Muscle layer of duodenum (tissue), 2 donors: Measurements from ENCODE around the gene SCMH1.
A peak's percentile ranks its signal among the peaks of the same experiment; 100 is the strongest.

Experiments used
- H3K27ac ChIP-seq: one replicate; pipeline ENCODE4 v1.7.0; 2013; ENCODE audit warnings: mild to moderate bottlenecking, low read length
- H3K27me3 ChIP-seq: one replicate; pipeline ENCODE4 v1.7.0; 2013; ENCODE audit warnings: low read depth, mild to moderate bottlenecking, control low read depth, low read length
- H3K36me3 ChIP-seq, 2 donors: one replicate each; pipeline ENCODE4 v1.7.0; 2013; ENCODE audit warnings: low read length in 2 of 2, control low read depth in 1 of 2, mild to moderate bottlenecking in 1 of 2; ENCODE audit not compliant: insufficient read depth in 2 of 2, control insufficient read depth in 1 of 2
- H3K4me1 ChIP-seq, 2 donors: one replicate each; pipeline ENCODE4 v1.7.0; 2013; ENCODE audit warnings: low read length in 2 of 2, mild to moderate bottlenecking in 2 of 2, control low read depth in 1 of 2, moderate library complexity in 1 of 2; ENCODE audit not compliant: insufficient read depth in 2 of 2, control insufficient read depth in 1 of 2
- H3K4me3 ChIP-seq, 2 donors: one replicate each; pipeline ENCODE4 v1.7.0; 2013; ENCODE audit warnings: low read length in 2 of 2, low read depth in 1 of 2, mild to moderate bottlenecking in 1 of 2
- H3K9me3 ChIP-seq, 2 donors: one replicate each; pipeline ENCODE4 v1.7.0; 2013; ENCODE audit warnings: low read length in 2 of 2, control low read depth in 1 of 2, mild to moderate bottlenecking in 1 of 2; ENCODE audit not compliant: control insufficient read depth in 1 of 2
- donor health status: healthy.

The SCMH1 gene

GRCh38 chr1:41110286-41110685 lies 131.8 kb downstream of the SCMH1 start:
- H3K4me1 ChIP-seq, result peaks cover 9 to 13% of the 10 kb centered on the region in 2 donors
- no peaks in the 10 kb centered on the region for H3K9me3 ChIP-seq
- H3K27ac ChIP-seq, result peak overlapping the region; percentile 72
- H3K4me3 ChIP-seq, result no peak overlapping the region
- no peaks in the 10 kb centered on the region for H3K27me3 ChIP-seq
- peaks cover 7 to 12% of the 10 kb centered on the region in 2 donors for H3K36me3 ChIP-seq

- peak overlapping the region; percentile 72 for H3K27ac ChIP-seq
- peak overlapping the region in 1 of 2 donors; percentile 21 for H3K4me3 ChIP-seq
- H3K9me3 ChIP-seq, result no peaks in the 10 kb centered on the region
- peaks cover 7 to 12% of the 10 kb centered on the region in 2 donors for H3K36me3 ChIP-seq
- no peaks in the 10 kb centered on the region for H3K27me3 ChIP-seq
- peaks cover 9 to 13% of the 10 kb centered on the region in 2 donors for H3K4me1 ChIP-seq
Observed at GRCh38 chr1:41109310-41110197, 132.6 kb downstream of the SCMH1 start.

GRCh38 chr1:41108696-41109275 lies 133.3 kb downstream of the SCMH1 start:
- peak overlapping the region; percentile 72 for H3K27ac ChIP-seq
- H3K36me3 ChIP-seq, result peaks cover 7 to 12% of the 10 kb centered on the region in 2 donors
- H3K4me1 ChIP-seq, result peaks cover 13 to 16% of the 10 kb centered on the region in 2 donors
- no peaks in the 10 kb centered on the region for H3K27me3 ChIP-seq
- H3K9me3 ChIP-seq, result no peaks in the 10 kb centered on the region
- H3K4me3 ChIP-seq, result peak overlapping the region in 1 of 2 donors; percentile 22

- H3K27me3 ChIP-seq, result no peaks in the 10 kb centered on the region
- no peak overlapping the region for H3K27ac ChIP-seq
- H3K4me3 ChIP-seq, result no peak overlapping the region
- H3K4me1 ChIP-seq, result peaks cover 11 to 20% of the 10 kb centered on the region in 2 donors
- H3K9me3 ChIP-seq, result no peaks in the 10 kb centered on the region
- no peaks in the 10 kb centered on the region for H3K36me3 ChIP-seq
Observed at GRCh38 chr1:41103766-41104165, 138.3 kb downstream of the SCMH1 start.

GRCh38 chr1:41102653-41103052 lies 139.5 kb downstream of the SCMH1 start:
- Histone ChIP-seq H3K4me3 (no peak overlapping the region), H3K9me3 (no peaks in the 10 kb centered on the region), H3K36me3 (no peaks in the 10 kb centered on the region), H3K27ac (peak overlapping the region; percentile 10), H3K27me3 (no peaks in the 10 kb centered on the region), H3K4me1 (peaks cover 11 to 16% of the 10 kb centered on the region in 2 donors)

- H3K27ac ChIP-seq, result peak overlapping the region; percentile 10
- H3K4me3 ChIP-seq, result no peak overlapping the region
- no peaks in the 10 kb centered on the region for H3K36me3 ChIP-seq
- H3K4me1 ChIP-seq, result peaks cover 11 to 16% of the 10 kb centered on the region in 2 donors
- no peaks in the 10 kb centered on the region for H3K27me3 ChIP-seq
- H3K9me3 ChIP-seq, result no peaks in the 10 kb centered on the region
Observed at GRCh38 chr1:41101950-41102607, 140.0 kb downstream of the SCMH1 start.

GRCh38 chr1:41101076-41101475 lies 141.0 kb downstream of the SCMH1 start:
- no peaks in the 10 kb centered on the region for H3K9me3 ChIP-seq
- H3K27ac ChIP-seq, result no peak overlapping the region
- H3K27me3 ChIP-seq, result no peaks in the 10 kb centered on the region
- H3K36me3 ChIP-seq, result no peaks in the 10 kb centered on the region
- peaks cover 11 to 16% of the 10 kb centered on the region in 2 donors for H3K4me1 ChIP-seq
- H3K4me3 ChIP-seq, result no peak overlapping the region

GRCh38 chr1:41100170-41100569 lies 141.9 kb downstream of the SCMH1 start:
- peaks cover 11 to 16% of the 10 kb centered on the region in 2 donors for H3K4me1 ChIP-seq
- H3K27ac ChIP-seq, result no peak overlapping the region

GRCh38 chr1:41098730-41099460 lies 143.2 kb downstream of the SCMH1 start:
- H3K27ac ChIP-seq, result no peak overlapping the region
- H3K4me3 ChIP-seq, result no peak overlapping the region
- H3K4me1 ChIP-seq, result peaks cover 8 to 14% of the 10 kb centered on the region in 2 donors
- H3K36me3 ChIP-seq, result no peaks in the 10 kb centered on the region
- H3K27me3 ChIP-seq, result no peaks in the 10 kb centered on the region
- H3K9me3 ChIP-seq, result no peaks in the 10 kb centered on the region

More at GRCh38 chr1:41100170-41100569, 141.9 kb downstream of the SCMH1 start:
- Histone ChIP-seq H3K4me3 (no peak overlapping the region), H3K9me3 (no peaks in the 10 kb centered on the region), H3K27me3 (no peaks in the 10 kb centered on the region), H3K36me3 (no peaks in the 10 kb centered on the region)

- Histone ChIP-seq H3K27ac (no peak overlapping the region), H3K36me3 (no peaks in the 10 kb centered on the region), H3K9me3 (no peaks in the 10 kb centered on the region), H3K27me3 (no peaks in the 10 kb centered on the region), H3K4me1 (peaks cover 0 to 6% of the 10 kb centered on the region in 2 donors), H3K4me3 (no peak overlapping the region)
Observed at GRCh38 chr1:41097105-41097504, 145.0 kb downstream of the SCMH1 start.

GRCh38 chr1:41093826-41094225 lies 148.3 kb downstream of the SCMH1 start:
- Histone ChIP-seq H3K27ac (no peak overlapping the region), H3K9me3 (no peaks in the 10 kb centered on the region), H3K27me3 (no peaks in the 10 kb centered on the region), H3K4me3 (no peak overlapping the region), H3K4me1 (no peaks in the 10 kb centered on the region), H3K36me3 (no peaks in the 10 kb centered on the region)
